ENCODE data around the gene NRXN3. TPM values are rescaled to one million over a fixed set of nuclear protein-coding genes. Genes with fewer than 3 reads are reported as not detected.

The NRXN3 gene
- total and polyA plus RNA-seq, 2 of the 13 experiments (the other 11 are each of a cell fraction or from before 2014, with no cell fraction given), result 0.03 TPM; not detected in 1

DNA sequence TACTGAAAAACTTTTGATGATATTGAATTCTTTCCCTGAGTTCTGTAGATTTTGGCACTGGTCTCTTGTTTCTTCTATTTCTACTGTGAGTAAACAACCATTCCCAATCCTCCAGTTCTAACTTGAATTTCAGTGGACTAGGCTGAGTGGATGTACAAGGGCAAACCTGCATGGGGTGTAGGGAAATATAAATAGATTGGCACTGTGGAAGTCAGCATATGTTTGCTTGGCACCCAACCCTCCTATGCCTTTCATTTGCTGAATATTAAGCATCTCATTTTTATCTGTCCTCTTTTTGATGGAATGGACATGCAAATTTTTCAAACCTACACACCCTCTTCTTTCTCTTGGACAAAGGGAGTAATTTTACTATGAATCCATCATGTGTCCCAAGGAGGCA, 1212.9 kb downstream of the NRXN3 start:
- no peaks in the 10 kb centered on the region for H4K20me1 ChIP-seq (ENCODE audit: insufficient read depth, low read length)
- POLR2A ChIA-PET, result no interaction called here
- BruUV-seq (replicated peaks), result no TSS peak
- intact Hi-C loops (cut with micrococcal nuclease; ENCODE audit: unreplicated experiment) (no loop called here), in situ Hi-C loops (cut with HindIII; ENCODE audit: extremely low pct_ligation_motif_present, low pct_unique_long_range_greater_than_20kb) (no loop called here)
- no peak for DNase-seq (ENCODE audit: low spot score)
- FAIRE-seq, result no peak
- no peak overlapping the region for H3K4me2 ChIP-seq (ENCODE audit: low read depth, low read length)
- TF ChIP-seq ZNF615 (CRISPR knock-in tag; IDR thresholded peaks at IDR 0.05; ENCODE audit: borderline replicate concordance) (no peak), RFX3 (CRISPR knock-in tag; IDR thresholded peaks at IDR 0.05) (no peak), KLF6 (CRISPR knock-in tag; IDR thresholded peaks at IDR 0.05) (no peak), ZEB1 (IDR thresholded peaks at IDR 0.05; ENCODE audit: insufficient replicate concordance, low read depth) (no peak), ZSCAN29 (CRISPR knock-in tag; conservative IDR thresholded peaks at IDR 0.05) (no peak), ZNF460 (CRISPR knock-in tag; IDR thresholded peaks at IDR 0.05; ENCODE audit: borderline replicate concordance) (no peak), HDAC1 (CRISPR knock-in tag; IDR thresholded peaks at IDR 0.05) (no peak), ZNF513 (CRISPR knock-in tag; conservative IDR thresholded peaks at IDR 0.05) (no peak), ZNF891 (CRISPR knock-in tag; IDR thresholded peaks at IDR 0.05) (no peak), ZNF580 (CRISPR knock-in tag; IDR thresholded peaks at IDR 0.05; ENCODE audit: borderline replicate concordance, low read depth) (no peak), EED (CRISPR knock-in tag; IDR thresholded peaks at IDR 0.05) (no peak), SOX5 (CRISPR knock-in tag; IDR thresholded peaks at IDR 0.05; ENCODE audit: borderline replicate concordance) (no peak), ESRRA (CRISPR knock-in tag; IDR thresholded peaks at IDR 0.05; ENCODE audit: low read depth) (no peak), POGZ (CRISPR knock-in tag; IDR thresholded peaks at IDR 0.05) (no peak), GFI1 (CRISPR knock-in tag; IDR thresholded peaks at IDR 0.05; ENCODE audit: borderline replicate concordance) (no peak), ATM (IDR thresholded peaks at IDR 0.05; ENCODE audit: borderline replicate concordance) (no peak), KDM4B (CRISPR knock-in tag; IDR thresholded peaks at IDR 0.05) (no peak), MTF2 (CRISPR knock-in tag; IDR thresholded peaks at IDR 0.05; ENCODE audit: borderline replicate concordance) (no peak), HOXA5 (CRISPR knock-in tag; IDR thresholded peaks at IDR 0.05) (no peak), YEATS4 (CRISPR knock-in tag; IDR thresholded peaks at IDR 0.05; ENCODE audit: borderline replicate concordance) (no peak)
- no peaks in the 10 kb centered on the region for H3K27me3 ChIP-seq (ENCODE audit: control insufficient read depth in 1 of 2, insufficient read depth in 2 of 2, low read length in 2 of 2)
- no peaks in the 10 kb centered on the region for H3K79me2 ChIP-seq (ENCODE audit: insufficient read depth, low read length)
- ATAC-seq, result no peak
- H3K27ac ChIP-seq (ENCODE audit: extremely low read length, insufficient read depth, low read length), result no peak overlapping the region
- H3K9ac ChIP-seq (ENCODE audit: insufficient read depth, low read depth, low read length), result no peak overlapping the region
- CTCF ChIA-PET (ENCODE audit: low intra/inter-chr PET ratio, low total read pairs), result no interaction called here
- H3K4me1 ChIP-seq (ENCODE audit: insufficient read depth, low read length), result no peaks in the 10 kb centered on the region
- H2AFZ ChIP-seq (ENCODE audit: low read length), result no peak overlapping the region
- H3K36me3 ChIP-seq (replicated peaks in 1 of 2; ENCODE audit: control insufficient read depth in 1 of 2, insufficient read depth in 2 of 2, low read length in 2 of 2), result no peaks in the 10 kb centered on the region
- no peak overlapping the region for H3K4me3 ChIP-seq (replicated peaks in 1 of 3; ENCODE audit: insufficient read depth in 1 of 3, low read depth in 2 of 3, low read length in 3 of 3)
- peaks cover 53% of the 10 kb centered on the region for H3K9me3 ChIP-seq (ENCODE audit: low read length)

All from HepG2 (cell line).